Adrenal gland (tissue), 12 donors: ENCODE results near the gene PRUNE1. TPM values are rescaled to one million over a fixed set of nuclear protein-coding genes. Genes with fewer than 3 reads are reported as not detected.

ENCODE experiments used
- DNase-seq, 7 donors: peaks; one replicate each; pipeline ENCODE4 v3.0.0-alpha.2; 2019 to 2020
- H3K27ac ChIP-seq, 5 donors: fragments of 200-600 bp; sonication (generic) in 4 of 5; 1 replicate in 3 of 5; 2 replicates in 2 of 5; pipeline versions ENCODE4 v1.5.1 to v1.8.0; 2016 to 2020; ENCODE audit warnings: mild to moderate bottlenecking in 1 of 5
- H3K27me3 ChIP-seq: fragments of 200-600 bp; 2 replicates; pipeline ENCODE4 v1.8.0; 2021
- H3K36me3 ChIP-seq, 2 donors: fragments of 200-600 bp; replicated peaks in 1 of 2; 1 replicate in 1 of 2; 2 replicates in 1 of 2; pipeline versions ENCODE4 v1.5.1 to v1.8.0; 2018 to 2022
- H3K4me1 ChIP-seq, 2 donors: fragments of 200-600 bp; replicated peaks in 1 of 2; 1 replicate in 1 of 2; 2 replicates in 1 of 2; pipeline versions ENCODE4 v1.5.1 to v1.8.0; 2018 to 2021
- H3K4me3 ChIP-seq, 4 donors: fragments of 200-600 bp; sonication (generic) in 3 of 4; one replicate each; pipeline ENCODE4 v1.5.1; 2016 to 2018
- H3K9me3 ChIP-seq, 3 donors: fragments of 200-600 bp; sonication (generic) in 1 of 3; replicated peaks in 1 of 3; 1 replicate in 2 of 3; 2 replicates in 1 of 3; pipeline versions ENCODE4 v1.5.1 to v1.8.0; 2016 to 2021
- POLR2A ChIP-seq, 2 donors: fragments of 450-650 bp; IDR thresholded peaks; one replicate each; pipeline ENCODE4 v1.6.1; 2017; ENCODE audit warnings: antibody characterized with exemption in 2 of 2, mild to moderate bottlenecking in 2 of 2, moderate library complexity in 1 of 2
- WGBS, 4 donors: extraction: QIAGEN DNeasy Blood & Tissue Kit in 2 of 4; methylation state at CpG; one replicate each; pipeline versions ENCODE4 v1.1.5 to v1.1.7; 2013 to 2017; 5-methylcytosine and 5-hydroxymethylcytosine counted together
- intact Hi-C, 2 donors: fragments of 100-400 bp; cut with DNase I; formaldehyde crosslinking; loops; one replicate each; pipeline versions ENCODE4 v1.14.1 to v1.15.0; 2022 to 2023
- polyA plus RNA-seq, 3 donors: library from polyadenylated mRNA; stranded (reverse); fragments of 200-250 nt in 2 of 3; fragments of 350-450 nt in 1 of 3; fragmentation: Illumina TruSeq in 1 of 3; extraction: RNeasy Lipid Tissue Mini Kit (QIAGEN cat#74804) in 1 of 3; gene quantifications; one replicate each; pipeline ENCODE4 v1.2.3, GENCODE V29; 2013 to 2014
- total RNA-seq, 9 donors: library from RNA; depleted of rRNA in 4 of 9; stranded (reverse); fragments of >200 nt in 4 of 9; fragments of 120-200 nt in 1 of 9; fragmentation: NEBNext Ultra II Directional in 1 of 9; extraction: Animal tissue kit (Norgen Biotek cat#: 25700) in 1 of 9; gene quantifications; one replicate each; pipeline versions ENCODE4 v1.1.0 to v1.2.4, GENCODE V29; 2013 to 2023
- TF ChIP-seq, protein P1 (sequence below), 6 experiments: fragments of 450-650 bp in 4 of 6; fragments of 200-600 bp in 2 of 6; sonication (generic) in 1 of 6; IDR thresholded peaks; 1 replicate in 5 of 6; 2 replicates in 1 of 6; pipeline versions ENCODE4 v1.5.1 to v1.8.0; 2016 to 2021; ENCODE audit warnings: antibody characterized with exemption in 6 of 6, mild to moderate bottlenecking in 2 of 6, moderate library complexity in 1 of 6
- donor health status: healthy with polysubstance abuse.
- donor health status: Bipolar disorder and iron deficiency.
- donor health status: DM: yes; HTN: yes; CAD: no.
- donor health status: DM: no; HTN: no; CAD: no.
- donor health status: DM: no; HTN: no; CAD: no.
- donor health status: DM: yes; HTN: yes; CAD: no.

PRUNE1 gene
- total and polyA plus RNA-seq, 12 donors = 10.2 to 25.7 (median 16.4) TPM

GRCh38 chr1:151043163-151043562, 34.9 kb downstream of the PRUNE1 start:
- Histone ChIP-seq H3K27me3 (no peaks in the 10 kb centered on the region), H3K36me3 (no peaks in the 10 kb centered on the region), H3K27ac (no peak overlapping the region), H3K4me1 (peaks cover 4 to 5% of the 10 kb centered on the region in 2 donors), H3K4me3 (no peak overlapping the region), H3K9me3 (no peaks in the 10 kb centered on the region)
- TF ChIP-seq, protein P1, sequence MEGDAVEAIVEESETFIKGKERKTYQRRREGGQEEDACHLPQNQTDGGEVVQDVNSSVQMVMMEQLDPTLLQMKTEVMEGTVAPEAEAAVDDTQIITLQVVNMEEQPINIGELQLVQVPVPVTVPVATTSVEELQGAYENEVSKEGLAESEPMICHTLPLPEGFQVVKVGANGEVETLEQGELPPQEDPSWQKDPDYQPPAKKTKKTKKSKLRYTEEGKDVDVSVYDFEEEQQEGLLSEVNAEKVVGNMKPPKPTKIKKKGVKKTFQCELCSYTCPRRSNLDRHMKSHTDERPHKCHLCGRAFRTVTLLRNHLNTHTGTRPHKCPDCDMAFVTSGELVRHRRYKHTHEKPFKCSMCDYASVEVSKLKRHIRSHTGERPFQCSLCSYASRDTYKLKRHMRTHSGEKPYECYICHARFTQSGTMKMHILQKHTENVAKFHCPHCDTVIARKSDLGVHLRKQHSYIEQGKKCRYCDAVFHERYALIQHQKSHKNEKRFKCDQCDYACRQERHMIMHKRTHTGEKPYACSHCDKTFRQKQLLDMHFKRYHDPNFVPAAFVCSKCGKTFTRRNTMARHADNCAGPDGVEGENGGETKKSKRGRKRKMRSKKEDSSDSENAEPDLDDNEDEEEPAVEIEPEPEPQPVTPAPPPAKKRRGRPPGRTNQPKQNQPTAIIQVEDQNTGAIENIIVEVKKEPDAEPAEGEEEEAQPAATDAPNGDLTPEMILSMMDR (IDR thresholded peaks at IDR 0.05) = no peak
- TF ChIP-seq POLR2A (IDR thresholded peaks at IDR 0.05) = no peak
- no peak for DNase-seq
- 79 to 96% (median 88%) methylated on average over 1 of the region's 1 CpG for WGBS, 4 donors
- intact Hi-C loops = no loop called here

GRCh38 chr1:151047591-151047924, 39.3 kb downstream of the PRUNE1 start, which contains the start of gene C1orf56:
TSS of gene C1orf56 (plus strand) at chr1:151047751. CDS start at chr1:151047848, 97 bp downstream.
- peak in 1 of 2 donors; percentile 74 for TF ChIP-seq POLR2A (IDR thresholded peaks at IDR 0.05)
- TF ChIP-seq, protein P1 (IDR thresholded peaks at IDR 0.05) = no peak
- Histone ChIP-seq H3K4me1 (peaks cover 11 to 28% of the 10 kb centered on the region in 2 donors), H3K27me3 (no peaks in the 10 kb centered on the region), H3K4me3 (peak within 1 kb of the TSS; percentile 65 to 92 (median 83)), H3K27ac (peak within 1 kb of the TSS; percentile 43 to 95 (median 84)), H3K36me3 (peaks cover 0 to 13% of the 10 kb centered on the region in 2 donors), H3K9me3 (no peaks in the 10 kb centered on the region)
- peak; percentile 70 to 81 (median 72) for DNase-seq
- WGBS, 4 donors = 0 to 2% (median 1%) methylated on average over 9 to 29 of the region's 29 CpGs
- intact Hi-C loops = no loop called here

DNA sequence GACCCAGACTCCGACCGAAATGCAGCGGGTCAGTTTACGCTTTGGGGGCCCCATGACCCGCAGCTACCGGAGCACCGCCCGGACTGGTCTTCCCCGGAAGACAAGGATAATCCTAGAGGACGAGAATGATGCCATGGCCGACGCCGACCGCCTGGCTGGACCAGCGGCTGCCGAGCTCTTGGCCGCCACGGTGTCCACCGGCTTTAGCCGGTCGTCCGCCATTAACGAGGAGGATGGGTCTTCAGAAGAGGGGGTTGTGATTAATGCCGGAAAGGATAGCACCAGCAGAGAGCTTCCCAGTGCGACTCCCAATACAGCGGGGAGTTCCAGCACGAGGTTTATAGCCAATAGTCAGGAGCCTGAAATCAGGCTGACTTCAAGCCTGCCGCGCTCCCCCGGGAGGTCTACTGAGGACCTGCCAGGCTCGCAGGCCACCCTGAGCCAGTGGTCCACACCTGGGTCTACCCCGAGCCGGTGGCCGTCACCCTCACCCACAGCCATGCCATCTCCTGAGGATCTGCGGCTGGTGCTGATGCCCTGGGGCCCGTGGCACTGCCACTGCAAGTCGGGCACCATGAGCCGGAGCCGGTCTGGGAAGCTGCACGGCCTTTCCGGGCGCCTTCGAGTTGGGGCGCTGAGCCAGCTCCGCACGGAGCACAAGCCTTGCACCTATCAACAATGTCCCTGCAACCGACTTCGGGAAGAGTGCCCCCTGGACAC, 39.8 kb downstream of the PRUNE1 start:
- Histone ChIP-seq H3K4me1 (peaks cover 11 to 28% of the 10 kb centered on the region in 2 donors), H3K4me3 (peak overlapping the region; percentile 65 to 92 (median 83)), H3K36me3 (peaks cover 0 to 18% of the 10 kb centered on the region in 2 donors), H3K27ac (peak overlapping the region; percentile 43 to 95 (median 84)), H3K9me3 (no peaks in the 10 kb centered on the region), H3K27me3 (no peaks in the 10 kb centered on the region)
- peak in 1 of 2 donors; percentile 27 for TF ChIP-seq POLR2A (IDR thresholded peaks at IDR 0.05)
- TF ChIP-seq, protein P1 (IDR thresholded peaks at IDR 0.05) = peak in 2 of 6 experiments; percentile 24 to 50
- DNase-seq = peak; percentile 73 to 90 (median 79)
- intact Hi-C loops = no loop called here
- 0 to 1% (median 0%) methylated on average over 19 to 48 of the region's 48 CpGs for WGBS, 4 donors

DNA sequence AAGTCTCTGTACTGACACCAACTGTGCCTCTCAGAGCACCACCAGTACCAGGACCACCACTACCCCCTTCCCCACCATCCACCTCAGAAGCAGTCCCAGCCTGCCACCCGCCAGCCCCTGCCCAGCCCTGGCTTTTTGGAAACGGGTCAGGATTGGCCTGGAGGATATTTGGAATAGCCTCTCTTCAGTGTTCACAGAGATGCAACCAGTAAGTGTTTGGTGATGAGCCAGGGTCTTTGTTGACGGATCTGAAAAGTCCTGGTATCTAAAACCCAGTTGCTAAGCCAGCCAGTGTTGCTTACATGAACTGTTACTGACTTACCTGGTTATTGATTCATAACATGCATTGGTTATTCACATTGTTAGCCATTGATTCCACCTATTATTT, 40.4 kb downstream of the PRUNE1 start:
- no peak for TF ChIP-seq POLR2A (IDR thresholded peaks at IDR 0.05)
- TF ChIP-seq, protein P1 (IDR thresholded peaks at IDR 0.05) = peak in 4 of 6 experiments; percentile 45 to 60 (median 54)
- Histone ChIP-seq H3K27me3 (no peaks in the 10 kb centered on the region), H3K27ac (peak overlapping the region in 4 of 5 donors; percentile 67 to 95 (median 90)), H3K4me1 (peaks cover 11 to 28% of the 10 kb centered on the region in 2 donors), H3K4me3 (peak overlapping the region in 2 of 4 donors; percentile 92), H3K9me3 (no peaks in the 10 kb centered on the region), H3K36me3 (peaks cover 0 to 24% of the 10 kb centered on the region in 2 donors)
- intact Hi-C loops = no loop called here
- no peak for DNase-seq
- 4 to 12% (median 11%) methylated on average over 2 to 3 of the region's 3 CpGs; no CpG with 5 or more reads in 1 of the 4 donors for WGBS, 4 donors
